GM18505 (cell line): ENCODE measurements around the gene PDE11A.

Source experiments
- ATAC-seq: cut with Tn5 transposase; IDR thresholded peaks from one replicate; pipeline ENCODE4 v1.9.1; 2021; ENCODE audit not compliant: unreplicated experiment
- POLR2A ChIP-seq: IDR thresholded peaks from 4 replicates; pipeline ENCODE4 v1.6.1; 2011; ENCODE audit warnings: borderline replicate concordance; ENCODE audit not compliant: insufficient read depth, insufficient read length; ENCODE audit errors: extremely low read depth

Gene PDE11A

GRCh38 chr2:177733322-177733855 is 339.2 kb downstream of the PDE11A start:
- no peak for TF ChIP-seq POLR2A

GRCh38 chr2:177731384-177731783 is 341.2 kb downstream of the PDE11A start:
- TF ChIP-seq POLR2A: no peak
- no peak for ATAC-seq

More at GRCh38 chr2:177733322-177733855, 339.2 kb downstream of the PDE11A start:
- ATAC-seq: no peak

GRCh38 chr2:177730792-177731191 is 341.8 kb downstream of the PDE11A start:
- no peak for ATAC-seq
- no peak for TF ChIP-seq POLR2A

DNA sequence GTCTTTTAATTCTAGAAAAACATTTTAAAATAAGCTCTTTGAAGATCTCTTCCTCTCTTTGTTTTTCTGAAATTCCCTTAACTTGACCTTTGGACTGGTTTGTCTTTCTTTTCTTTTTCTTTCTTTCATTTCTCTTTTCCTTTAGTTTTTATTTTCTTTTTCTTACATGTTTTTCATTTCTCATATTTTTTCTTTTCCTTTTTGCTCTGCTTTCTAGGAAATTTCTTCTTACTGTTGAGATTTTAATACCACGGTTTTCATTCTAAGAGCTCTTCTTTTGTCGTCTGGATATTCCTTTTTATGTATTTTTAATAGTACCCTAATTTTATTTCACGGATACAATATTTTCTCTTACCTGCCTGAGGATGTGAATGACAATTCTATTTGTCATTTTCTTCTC is 342.2 kb downstream of the PDE11A start:
- TF ChIP-seq POLR2A: no peak
- no peak for ATAC-seq

DNA sequence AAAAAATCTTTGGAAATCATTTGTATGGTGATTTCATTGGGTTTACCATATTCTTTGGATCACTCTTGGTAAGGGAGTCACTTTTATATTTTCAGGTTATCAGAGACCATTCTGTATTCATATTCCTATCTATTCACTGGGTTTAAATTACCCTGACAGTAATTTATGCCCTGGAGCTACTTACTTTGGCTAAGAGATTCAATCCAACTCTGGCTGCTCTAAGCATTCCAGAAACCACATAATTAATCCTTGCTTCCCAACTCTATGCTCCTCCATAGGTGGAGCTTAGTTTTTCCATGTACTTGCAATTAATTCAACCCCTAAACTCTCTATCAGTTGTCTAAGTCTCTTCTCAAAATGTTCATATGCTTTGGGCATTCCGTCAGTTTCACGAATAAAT is 343.7 kb downstream of the PDE11A start:
- TF ChIP-seq POLR2A: no peak

DNA sequence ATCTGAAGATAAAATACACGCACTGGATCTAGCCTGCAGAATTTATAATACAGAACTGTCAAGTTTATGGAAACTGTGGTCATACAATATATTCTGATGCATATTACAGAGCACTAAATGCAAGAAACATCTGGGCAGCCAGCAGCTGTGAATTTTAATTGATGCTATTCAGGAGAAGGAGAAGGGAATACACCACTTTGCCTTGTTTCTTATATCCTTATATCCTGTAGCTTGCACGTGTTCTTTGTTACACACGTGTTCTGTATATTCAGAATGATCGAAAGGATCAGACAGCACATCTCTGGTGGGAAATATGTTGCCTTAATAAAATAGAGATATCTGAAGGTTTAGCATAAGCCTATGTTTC is 344.2 kb downstream of the PDE11A start:
- TF ChIP-seq POLR2A: no peak
- no peak for ATAC-seq

More for the DNA sequence above, 343.7 kb downstream of the PDE11A start:
- ATAC-seq: no peak

GRCh38 chr2:177727577-177728398 is 344.8 kb downstream of the PDE11A start:
- ATAC-seq: no peak
- no peak for TF ChIP-seq POLR2A

- no peak for ATAC-seq
- no peak for TF ChIP-seq POLR2A
Observed at GRCh38 chr2:177726931-177727348, 345.6 kb downstream of the PDE11A start.

- TF ChIP-seq POLR2A: no peak
- no peak for ATAC-seq
Observed at GRCh38 chr2:177724398-177725287, 347.9 kb downstream of the PDE11A start.

GRCh38 chr2:177723235-177723634 is 349.3 kb downstream of the PDE11A start:
- TF ChIP-seq POLR2A: no peak
- ATAC-seq: no peak

DNA sequence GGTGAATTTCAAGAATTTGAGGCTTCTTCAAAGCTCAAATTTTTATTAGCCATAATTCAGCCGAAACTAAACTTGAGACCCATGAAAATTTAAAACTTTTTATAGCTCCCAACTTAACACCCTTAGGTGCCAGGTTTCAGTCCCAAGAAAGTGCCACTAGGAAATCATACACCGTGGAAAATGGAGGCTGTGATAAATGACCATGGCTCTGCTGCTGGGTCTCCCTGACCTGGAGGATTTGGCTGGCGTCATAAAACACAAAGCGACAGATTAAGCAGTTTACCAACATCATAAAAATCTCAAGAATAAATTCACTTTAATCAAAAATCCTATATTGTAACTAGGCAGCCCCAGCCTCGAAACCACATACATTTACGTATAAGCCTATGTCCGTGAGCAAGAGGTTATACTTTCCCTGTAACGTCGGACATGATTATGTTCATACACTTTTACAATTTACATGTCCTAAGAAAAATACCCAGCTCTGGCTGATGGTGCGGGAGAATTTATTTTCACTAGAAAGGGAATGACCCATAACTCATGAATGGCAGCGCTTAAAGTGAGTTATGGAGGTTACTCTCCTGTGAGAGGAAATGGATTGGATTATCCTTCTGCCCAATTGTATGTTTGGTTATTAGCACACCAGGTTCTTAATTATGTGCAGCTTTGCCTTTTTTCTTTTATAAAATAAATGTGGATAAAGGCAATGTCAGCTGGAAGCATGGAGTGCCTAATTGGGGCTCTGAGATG is 350.6 kb downstream of the PDE11A start:
- ATAC-seq: no peak
- no peak for TF ChIP-seq POLR2A

DNA sequence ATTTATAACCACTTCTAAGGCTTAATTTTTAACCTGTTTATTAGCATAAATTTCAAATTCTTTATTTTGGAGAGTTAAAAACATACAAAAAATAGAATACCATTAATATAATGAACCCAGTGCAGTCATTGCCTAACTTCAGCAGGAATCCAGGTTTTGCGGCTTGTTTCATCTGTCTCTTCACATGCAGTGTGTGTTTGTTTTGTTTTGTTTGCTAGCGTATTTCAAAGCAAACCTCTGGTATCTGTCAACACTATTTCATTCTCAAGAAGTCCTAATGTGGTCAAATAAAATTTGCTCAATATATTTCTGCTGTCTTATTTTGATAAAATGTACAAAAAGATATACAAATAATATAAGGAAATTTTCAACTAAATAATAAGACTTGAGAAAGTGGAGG is 351.5 kb downstream of the PDE11A start:
- no peak for ATAC-seq

More for the DNA sequence above, 351.5 kb downstream of the PDE11A start:
- no peak for TF ChIP-seq POLR2A
